Measurements from ENCODE around the gene GJD3. TPM values are rescaled to one million over a fixed set of nuclear protein-coding genes. Genes with fewer than 3 reads are reported as not detected.

GJD3 gene
- total RNA-seq, 2 experiments from 2014 or later: not detected

DNA sequence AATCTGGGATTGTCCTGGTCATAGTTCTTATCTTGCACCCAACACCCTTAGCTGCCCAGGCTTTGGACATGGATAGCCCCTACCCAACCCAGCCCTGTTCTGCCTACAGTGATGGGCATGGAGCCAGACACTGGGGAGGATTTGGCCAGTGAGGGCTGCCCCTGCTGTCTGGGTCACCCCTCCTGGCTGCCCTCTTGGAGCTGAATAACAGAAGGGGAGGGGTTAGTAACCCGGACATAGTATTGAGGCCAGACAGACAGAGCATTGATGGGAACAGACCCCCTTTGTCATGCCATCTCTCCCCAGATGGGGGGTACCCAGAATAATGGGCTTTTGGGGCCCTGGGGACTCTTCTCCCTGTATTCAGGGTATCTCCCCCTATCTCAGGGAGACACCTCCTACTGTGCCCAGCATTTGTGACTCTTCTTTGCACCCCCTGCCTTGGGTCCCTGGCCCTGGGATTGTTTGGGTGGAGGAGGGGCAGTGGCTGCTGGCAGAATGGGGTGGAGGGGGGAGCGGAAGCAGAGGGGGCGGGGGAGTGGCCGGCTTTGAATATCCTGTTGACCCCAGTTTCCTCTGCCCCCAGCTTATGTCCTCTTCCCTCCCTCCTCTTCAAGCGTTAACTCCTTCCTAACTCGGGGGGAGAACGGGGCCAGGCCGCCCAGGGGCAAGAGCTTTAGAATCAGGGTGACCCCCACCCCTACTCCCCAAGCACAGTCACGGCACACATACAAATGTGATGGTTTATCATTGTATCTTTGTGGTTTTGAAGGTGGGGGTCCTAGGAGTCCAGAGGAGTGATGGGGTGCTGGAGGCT is 17.0 kb downstream of the GJD3 start:
- DNase-seq (peak in 2 of 14 experiments; percentile 29 to 50), ATAC-seq (ENCODE audit: poor library complexity) (no peak)
- H3K4me3 Mint-ChIP-seq: peak overlapping the region; percentile 34
- no peaks in the 10 kb centered on the region for H3K27me3 Mint-ChIP-seq
- H3K9me3 Mint-ChIP-seq: no peaks in the 10 kb centered on the region
- Histone ChIP-seq H3K36me3 (ENCODE audit: insufficient read depth, low read length) (peaks cover 51% of the 10 kb centered on the region), H3K4me1 (ENCODE audit: insufficient read depth, low read length) (peaks cover 72% of the 10 kb centered on the region), H3K27me3 (ENCODE audit: control insufficient read depth in 1 of 2, insufficient read depth in 2 of 2, low read length in 2 of 2) (no peaks in the 10 kb centered on the region), H3K9me3 (ENCODE audit: control insufficient read depth in 1 of 2, insufficient read depth in 1 of 2, low read length in 2 of 2) (no peaks in the 10 kb centered on the region), H3K4me3 (ENCODE audit: low read length) (no peak overlapping the region), H3K27ac (ENCODE audit: low read depth in 1 of 2, low read length in 2 of 2) (peak overlapping the region; percentile 3 to 57)
- no peak for TF ChIP-seq CTCF (IDR thresholded peaks at IDR 0.05)
- ChIA-PET POLR2A (interaction anchor here (0.9 to 11.2 kb wide), 3 partner anchors 27 to 45 kb away, joined by 3 to 117 read pairs (median 3); no protein-coding TSS in a partner anchor), CTCF (interaction anchor here (1.3 kb wide), 1 partner anchor 30 kb away, joined by 3 read pairs; no protein-coding TSS in a partner anchor)
- peaks cover 77% of the 10 kb centered on the region for H3K4me1 Mint-ChIP-seq (ENCODE audit: low read depth)
- intact Hi-C loops (cut with DNase I, micrococcal nuclease): no loop called here
- peaks cover 64% of the 10 kb centered on the region for H3K36me3 Mint-ChIP-seq (ENCODE audit: low read depth)
- peak overlapping the region; percentile 93 for H3K27ac Mint-ChIP-seq

GRCh38 chr17:40346765-40347158 is 17.8 kb downstream of the GJD3 start:
- H3K36me3 Mint-ChIP-seq (ENCODE audit: low read depth): peaks cover 57% of the 10 kb centered on the region
- Histone ChIP-seq H3K27me3 (ENCODE audit: control insufficient read depth in 1 of 2, insufficient read depth in 2 of 2, low read length in 2 of 2) (no peaks in the 10 kb centered on the region), H3K9me3 (ENCODE audit: control insufficient read depth in 1 of 2, insufficient read depth in 1 of 2, low read length in 2 of 2) (no peaks in the 10 kb centered on the region), H3K4me3 (ENCODE audit: low read length) (no peak overlapping the region), H3K4me1 (ENCODE audit: insufficient read depth, low read length) (peaks cover 79% of the 10 kb centered on the region), H3K36me3 (ENCODE audit: insufficient read depth, low read length) (peaks cover 44% of the 10 kb centered on the region), H3K27ac (ENCODE audit: low read depth in 1 of 2, low read length in 2 of 2) (peak overlapping the region; percentile 4 to 57)
- DNase-seq (peak in 3 of 14 experiments; percentile 36 to 66 (median 37)), ATAC-seq (ENCODE audit: poor library complexity) (no peak)
- POLR2A ChIA-PET: interaction anchor here (0.9 to 11.2 kb wide), 3 partner anchors 26 to 40 kb away, joined by 3 to 117 read pairs (median 7); no protein-coding TSS in a partner anchor
- CTCF ChIA-PET: interaction anchor here (2.5 kb wide), 1 partner anchor 44 kb away, joined by 9 read pairs; no protein-coding TSS in a partner anchor
- TF ChIP-seq CTCF (IDR thresholded peaks at IDR 0.05): no peak
- peak overlapping the region; percentile 34 for H3K4me3 Mint-ChIP-seq
- H3K27me3 Mint-ChIP-seq: no peaks in the 10 kb centered on the region
- peaks cover 74% of the 10 kb centered on the region for H3K4me1 Mint-ChIP-seq (ENCODE audit: low read depth)
- H3K27ac Mint-ChIP-seq: peak overlapping the region; percentile 93
- intact Hi-C loops (cut with DNase I, micrococcal nuclease): no loop called here
- H3K9me3 Mint-ChIP-seq: no peaks in the 10 kb centered on the region

GRCh38 chr17:40345994-40346764 is 18.4 kb downstream of the GJD3 start:
- no peak for TF ChIP-seq CTCF (IDR thresholded peaks at IDR 0.05)
- peaks cover 38% of the 10 kb centered on the region for H3K36me3 ChIP-seq (ENCODE audit: insufficient read depth, low read length)

More at GRCh38 chr17:40345994-40346764, 18.4 kb downstream of the GJD3 start:
- H3K4me3 ChIP-seq (ENCODE audit: low read length): no peak overlapping the region
- Mint-ChIP-seq H3K36me3 (ENCODE audit: low read depth) (peaks cover 53% of the 10 kb centered on the region), H3K27me3 (no peaks in the 10 kb centered on the region), H3K9me3 (no peaks in the 10 kb centered on the region), H3K27ac (peak overlapping the region; percentile 93), H3K4me3 (peak overlapping the region; percentile 76), H3K4me1 (ENCODE audit: low read depth) (peaks cover 75% of the 10 kb centered on the region)
- ATAC-seq (ENCODE audit: poor library complexity) (no peak), DNase-seq (peak in 1 of 14 experiments; percentile 23)
- intact Hi-C loops (cut with DNase I, micrococcal nuclease): no loop called here
- H3K27ac ChIP-seq (ENCODE audit: low read depth in 1 of 2, low read length in 2 of 2): peak overlapping the region; percentile 57 to 70
- H3K4me1 ChIP-seq (ENCODE audit: insufficient read depth, low read length): peaks cover 85% of the 10 kb centered on the region
- no peaks in the 10 kb centered on the region for H3K27me3 ChIP-seq (ENCODE audit: control insufficient read depth in 1 of 2, insufficient read depth in 2 of 2, low read length in 2 of 2)
- ChIA-PET CTCF (interaction anchor here (0.7 to 2.6 kb wide), 5 partner anchors 9 to 43 kb away, joined by 3 to 10 read pairs (median 3); no protein-coding TSS in a partner anchor), POLR2A (interaction anchor here (1.2 to 11.2 kb wide), 8 partner anchors 8 to 127 kb away, joined by 4 to 117 read pairs (median 6); partner anchors contain the start of gene WIPF2)
- H3K9me3 ChIP-seq (ENCODE audit: control insufficient read depth in 1 of 2, insufficient read depth in 1 of 2, low read length in 2 of 2): no peaks in the 10 kb centered on the region

Data from CD4-positive, alpha-beta T cell (primary cell).